ENCODE measurements around the gene ADCY2. TPM values are rescaled to one million over a fixed set of nuclear protein-coding genes. Genes with fewer than 3 reads are reported as not detected.

The ADCY2 gene
- total RNA-seq, 2 donors from 2014 or later: 5.2 to 17.7 TPM

DNA sequence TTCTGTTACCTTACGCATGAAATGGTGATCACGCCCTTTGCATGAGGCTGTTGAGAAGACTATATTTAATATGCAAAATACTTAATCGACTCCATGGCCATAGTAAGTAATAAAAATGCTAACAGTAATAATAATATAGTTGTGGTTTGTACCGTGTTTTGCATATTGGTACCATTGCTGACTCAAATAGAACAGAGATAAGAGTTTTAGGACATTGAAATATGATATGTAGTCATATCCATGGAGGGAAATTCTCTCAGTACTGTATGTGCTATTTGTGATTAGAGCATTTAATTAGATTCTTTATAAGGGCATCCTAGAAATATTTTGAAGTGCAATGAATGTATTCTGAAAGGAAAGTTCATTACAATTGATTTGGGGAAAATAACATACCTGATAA lies 413.1 kb downstream of the ADCY2 start:
- no peak overlapping the region for H3K4me3 ChIP-seq
- no peak overlapping the region for H3K27ac ChIP-seq
- WGBS: 84% methylated on average over 4 of the region's 4 CpGs
- intact Hi-C loops (cut with DNase I): no loop called here
- no peak for TF ChIP-seq POLR2AphosphoS5 (IDR thresholded peaks at IDR 0.05)
- TF ChIP-seq POLR2A (IDR thresholded peaks at IDR 0.05): no peak
- TF ChIP-seq, protein P1, sequence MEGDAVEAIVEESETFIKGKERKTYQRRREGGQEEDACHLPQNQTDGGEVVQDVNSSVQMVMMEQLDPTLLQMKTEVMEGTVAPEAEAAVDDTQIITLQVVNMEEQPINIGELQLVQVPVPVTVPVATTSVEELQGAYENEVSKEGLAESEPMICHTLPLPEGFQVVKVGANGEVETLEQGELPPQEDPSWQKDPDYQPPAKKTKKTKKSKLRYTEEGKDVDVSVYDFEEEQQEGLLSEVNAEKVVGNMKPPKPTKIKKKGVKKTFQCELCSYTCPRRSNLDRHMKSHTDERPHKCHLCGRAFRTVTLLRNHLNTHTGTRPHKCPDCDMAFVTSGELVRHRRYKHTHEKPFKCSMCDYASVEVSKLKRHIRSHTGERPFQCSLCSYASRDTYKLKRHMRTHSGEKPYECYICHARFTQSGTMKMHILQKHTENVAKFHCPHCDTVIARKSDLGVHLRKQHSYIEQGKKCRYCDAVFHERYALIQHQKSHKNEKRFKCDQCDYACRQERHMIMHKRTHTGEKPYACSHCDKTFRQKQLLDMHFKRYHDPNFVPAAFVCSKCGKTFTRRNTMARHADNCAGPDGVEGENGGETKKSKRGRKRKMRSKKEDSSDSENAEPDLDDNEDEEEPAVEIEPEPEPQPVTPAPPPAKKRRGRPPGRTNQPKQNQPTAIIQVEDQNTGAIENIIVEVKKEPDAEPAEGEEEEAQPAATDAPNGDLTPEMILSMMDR (IDR thresholded peaks at IDR 0.05): no peak
- H3K9me3 ChIP-seq: no peaks in the 10 kb centered on the region
- no peaks in the 10 kb centered on the region for H3K36me3 ChIP-seq
- H3K27me3 ChIP-seq (replicated peaks; ENCODE audit: insufficient read depth): no peaks in the 10 kb centered on the region
- no peaks in the 10 kb centered on the region for H3K4me1 ChIP-seq (replicated peaks)
- DNase-seq (ENCODE audit: low spot score): no peak

- Histone ChIP-seq H3K4me1 (replicated peaks) (no peaks in the 10 kb centered on the region), H3K27ac (peak overlapping the region; percentile 68 to 77), H3K27me3 (replicated peaks; ENCODE audit: insufficient read depth) (no peaks in the 10 kb centered on the region), H3K36me3 (no peaks in the 10 kb centered on the region), H3K4me3 (no peak overlapping the region), H3K9me3 (no peaks in the 10 kb centered on the region)
- WGBS: 19% methylated on average over 5 of the region's 5 CpGs
- DNase-seq (ENCODE audit: low spot score): peak; percentile 16
- TF ChIP-seq POLR2A (IDR thresholded peaks at IDR 0.05) (no peak), POLR2AphosphoS5 (IDR thresholded peaks at IDR 0.05) (peak; percentile 28)
- intact Hi-C loops (cut with DNase I): loop anchor here (10.0 kb wide), 2 partner anchors 547 to 737 kb away; no protein-coding TSS in a partner anchor
Measured at GRCh38 chr5:7811715-7812114, 415.8 kb downstream of the ADCY2 start.

- TF ChIP-seq POLR2AphosphoS5 (IDR thresholded peaks at IDR 0.05) (peak; percentile 65), POLR2A (IDR thresholded peaks at IDR 0.05) (no peak)
- TF ChIP-seq, protein P1 (IDR thresholded peaks at IDR 0.05): no peak
- intact Hi-C loops (cut with DNase I): loop anchor here (10.0 kb wide), 2 partner anchors 548 to 738 kb away; no protein-coding TSS in a partner anchor
- 20% methylated on average over 2 of the region's 2 CpGs for WGBS
- Histone ChIP-seq H3K27me3 (replicated peaks; ENCODE audit: insufficient read depth) (no peaks in the 10 kb centered on the region), H3K27ac (peak overlapping the region; percentile 68 to 77), H3K4me1 (replicated peaks) (no peaks in the 10 kb centered on the region), H3K4me3 (no peak overlapping the region), H3K9me3 (no peaks in the 10 kb centered on the region), H3K36me3 (no peaks in the 10 kb centered on the region)
- DNase-seq (ENCODE audit: low spot score): no peak
Measured at GRCh38 chr5:7813007-7813406, 417.1 kb downstream of the ADCY2 start.

DNA sequence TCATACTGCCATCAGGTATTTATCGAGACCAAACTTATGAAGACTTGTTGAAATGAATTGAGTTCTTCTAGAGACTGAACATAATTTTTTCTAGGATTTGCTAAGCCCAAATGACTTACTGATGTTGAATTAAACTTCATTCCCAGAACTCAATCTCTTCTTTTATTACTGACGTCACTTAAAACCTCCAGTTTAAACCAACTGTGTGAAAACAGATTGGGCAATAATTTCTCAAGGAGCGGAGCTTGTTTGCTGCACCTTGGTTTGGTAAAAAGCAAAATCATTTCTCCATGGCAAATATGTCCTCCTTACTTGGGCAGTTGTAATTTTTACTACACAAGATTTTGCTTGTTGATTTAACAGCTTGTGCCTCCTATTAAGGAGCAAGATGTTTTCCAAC lies 417.6 kb downstream of the ADCY2 start:
- TF ChIP-seq POLR2A (IDR thresholded peaks at IDR 0.05) (no peak), POLR2AphosphoS5 (IDR thresholded peaks at IDR 0.05) (no peak)
- TF ChIP-seq, protein P1 (IDR thresholded peaks at IDR 0.05): no peak
- Histone ChIP-seq H3K4me1 (replicated peaks) (no peaks in the 10 kb centered on the region), H3K9me3 (no peaks in the 10 kb centered on the region), H3K36me3 (no peaks in the 10 kb centered on the region), H3K27me3 (replicated peaks; ENCODE audit: insufficient read depth) (no peaks in the 10 kb centered on the region), H3K4me3 (no peak overlapping the region), H3K27ac (peak overlapping the region; percentile 68 to 77)
- WGBS: 52% methylated on average over 3 of the region's 3 CpGs
- intact Hi-C loops (cut with DNase I): loop anchor here (10.0 kb wide), 2 partner anchors 549 to 739 kb away; no protein-coding TSS in a partner anchor
- no peak for DNase-seq (ENCODE audit: low spot score)

DNA sequence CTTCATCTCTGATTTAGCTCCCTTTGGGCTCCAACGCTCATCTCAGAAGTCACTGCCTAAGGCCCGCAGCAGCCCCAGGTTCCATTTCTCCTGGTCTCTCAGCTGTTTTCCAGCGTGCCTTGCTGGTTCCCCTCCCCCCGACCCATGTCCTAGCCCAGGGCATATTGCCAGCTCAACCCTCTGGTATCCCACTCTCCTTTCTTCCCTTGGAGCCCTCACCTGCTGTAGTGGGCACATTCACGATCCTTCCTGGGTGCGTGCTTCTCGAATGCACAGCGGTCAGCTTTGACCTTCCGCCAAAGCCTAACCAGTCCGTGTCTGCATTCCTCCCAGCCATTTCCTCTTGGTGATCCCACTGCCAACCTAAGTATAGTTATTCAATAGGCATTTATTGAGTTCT lies 418.9 kb downstream of the ADCY2 start:
- Histone ChIP-seq H3K4me3 (no peak overlapping the region), H3K9me3 (no peaks in the 10 kb centered on the region), H3K36me3 (no peaks in the 10 kb centered on the region), H3K4me1 (replicated peaks) (no peaks in the 10 kb centered on the region), H3K27me3 (replicated peaks; ENCODE audit: insufficient read depth) (no peaks in the 10 kb centered on the region), H3K27ac (peak overlapping the region; percentile 68 to 77)
- intact Hi-C loops (cut with DNase I): loop anchor here (2.0 to 10.0 kb wide), 3 partner anchors 62 to 740 kb away; no protein-coding TSS in a partner anchor
- TF ChIP-seq, protein P1 (IDR thresholded peaks at IDR 0.05): no peak
- TF ChIP-seq POLR2A (IDR thresholded peaks at IDR 0.05): no peak
- TF ChIP-seq POLR2AphosphoS5 (IDR thresholded peaks at IDR 0.05): no peak
- whole genome bisulfite sequencing: 96% methylated on average over 10 of the region's 10 CpGs
- no peak for DNase-seq (ENCODE audit: low spot score)

All from prostate gland (tissue), 2 donors.